ENCODE measurements around the gene SMAD5.

The SMAD5 gene

DNA sequence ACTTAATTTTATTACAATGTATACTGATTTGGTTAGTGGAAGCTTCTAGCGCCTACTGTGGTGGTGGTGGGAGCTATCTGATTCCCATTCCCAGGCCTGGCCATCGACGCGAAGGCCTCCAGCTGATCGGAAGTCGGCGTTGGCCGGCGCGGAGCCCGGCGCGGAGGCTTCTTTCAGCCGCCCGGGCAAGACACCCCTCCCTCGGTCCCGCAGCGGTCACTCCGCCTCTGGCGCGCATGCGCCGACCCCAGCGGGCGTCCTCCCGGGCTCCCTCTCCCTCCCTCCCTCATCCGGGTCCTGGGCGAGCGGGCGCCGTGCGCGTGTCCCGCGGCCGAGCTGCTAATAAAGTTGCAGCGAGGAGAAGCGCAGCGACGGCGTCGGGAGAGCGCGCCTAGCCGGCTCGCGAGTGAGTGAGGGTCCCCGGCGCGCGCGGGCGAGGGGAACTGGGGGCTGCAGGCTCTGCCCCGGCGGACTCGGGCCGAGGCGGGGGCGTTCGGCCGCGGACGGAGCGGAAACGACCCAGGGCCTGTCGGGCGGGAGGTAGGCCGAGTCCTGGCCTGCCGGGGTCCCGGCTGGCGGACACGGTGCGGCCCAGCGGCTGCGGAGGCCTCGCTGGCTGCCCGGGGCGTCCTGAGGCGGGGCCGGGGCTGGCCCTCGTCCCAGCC, at the start of gene SMAD5:
SMAD5 (plus strand) TSS at position 289 of the 665 bp plus-strand sequence. CDS start 20,916 bp downstream, outside the sequence.
- DNase-seq, result peak; percentile 98

DNA sequence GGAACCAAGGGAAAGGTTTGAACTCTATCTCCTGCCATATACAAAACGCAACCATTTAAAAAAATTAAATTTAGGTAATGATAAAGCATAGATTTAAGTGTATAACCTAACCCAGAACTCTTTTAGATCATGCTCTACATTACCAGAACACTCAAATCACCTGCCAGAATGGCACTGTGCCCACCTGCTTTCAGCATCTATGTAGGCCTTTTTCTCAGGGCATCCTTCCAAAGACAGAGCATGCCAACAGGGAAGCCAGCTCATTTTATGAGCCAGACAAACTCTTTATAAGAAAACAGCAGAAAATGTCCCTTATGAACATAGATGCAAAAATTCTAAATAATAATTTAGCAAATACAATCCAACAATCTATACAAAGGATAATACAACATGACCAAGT, 47.9 kb upstream of the SMAD5 start:
- no peak for DNase-seq

DNA sequence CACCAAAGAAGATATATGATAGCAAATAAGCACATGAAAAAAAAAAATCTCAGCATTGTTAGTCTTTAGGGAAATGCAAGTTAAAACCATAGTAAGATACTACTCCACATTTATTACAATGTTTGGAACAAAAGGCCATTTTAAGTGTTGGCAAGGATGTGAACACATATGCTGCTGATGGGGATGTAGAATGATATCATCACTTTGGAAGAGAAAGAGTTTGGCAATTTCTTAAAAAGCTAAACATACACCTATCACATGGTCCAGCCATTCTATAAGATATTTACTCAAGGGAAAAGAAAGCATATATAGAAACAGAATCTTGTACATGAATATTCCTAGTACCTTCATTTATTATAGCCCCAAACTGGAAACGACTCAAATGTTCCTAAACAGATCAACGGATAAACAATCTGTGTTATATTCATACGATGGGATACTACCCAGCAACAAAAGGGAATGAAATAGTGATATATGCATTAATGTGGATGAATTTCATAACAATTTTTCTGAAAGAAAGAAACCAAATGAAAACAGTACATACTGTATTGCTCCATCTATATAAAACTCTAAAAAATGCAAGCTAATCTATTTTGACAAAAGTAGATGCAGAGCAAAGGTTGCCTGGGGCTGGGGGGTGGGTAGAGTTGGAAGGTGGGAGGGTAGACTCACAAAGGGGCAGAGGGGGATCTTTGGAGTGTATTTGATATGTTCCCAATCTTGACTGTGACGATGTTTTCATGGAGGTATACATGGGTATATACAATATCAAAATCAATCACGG, 45.7 kb upstream of the SMAD5 start:
- no peak for DNase-seq

DNA sequence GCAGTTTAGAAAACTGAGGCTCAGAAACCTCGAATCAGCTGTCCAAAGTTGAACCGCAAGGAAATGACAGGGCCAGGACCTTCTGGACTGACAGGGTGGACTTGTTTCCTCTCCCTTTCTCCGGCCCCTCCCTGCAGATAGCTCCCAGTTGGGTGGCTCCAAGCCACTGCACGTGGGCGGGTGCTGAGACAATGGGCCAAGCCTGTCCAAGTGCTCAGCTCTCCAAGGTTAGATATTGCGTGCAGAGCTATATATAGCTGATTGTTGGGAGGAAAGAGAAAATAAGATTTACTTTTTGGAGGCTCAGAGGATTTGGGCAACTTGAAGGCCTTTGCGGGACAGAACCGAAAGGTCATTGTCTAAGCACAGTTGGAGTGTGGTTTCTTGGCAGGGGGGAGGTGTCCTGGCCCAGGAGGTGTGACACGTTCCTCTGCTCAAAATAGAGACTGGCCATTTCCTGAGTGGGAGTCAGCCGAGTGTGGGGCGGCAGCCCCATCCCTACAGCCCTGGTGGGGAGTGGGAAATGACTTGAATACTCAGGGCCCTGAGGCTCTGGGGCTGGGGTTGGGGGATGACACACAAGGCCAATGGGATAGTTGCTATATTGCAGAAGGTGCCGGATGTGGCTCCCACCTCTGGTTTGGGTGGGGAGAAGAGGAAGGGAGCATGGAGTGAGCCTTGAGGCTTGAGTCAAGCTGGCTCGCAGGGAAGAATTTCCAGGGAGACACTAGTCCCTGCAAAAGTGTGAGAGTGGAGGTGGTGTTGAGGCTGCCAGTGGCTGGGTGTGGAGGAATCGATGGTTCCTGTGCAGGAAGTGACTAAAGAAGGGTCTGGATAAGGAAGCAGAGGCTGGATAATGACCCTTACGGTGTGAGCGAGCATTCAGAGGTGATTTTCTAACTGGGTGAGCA, 44.4 kb upstream of the SMAD5 start:
- DNase-seq, result no peak

DNA sequence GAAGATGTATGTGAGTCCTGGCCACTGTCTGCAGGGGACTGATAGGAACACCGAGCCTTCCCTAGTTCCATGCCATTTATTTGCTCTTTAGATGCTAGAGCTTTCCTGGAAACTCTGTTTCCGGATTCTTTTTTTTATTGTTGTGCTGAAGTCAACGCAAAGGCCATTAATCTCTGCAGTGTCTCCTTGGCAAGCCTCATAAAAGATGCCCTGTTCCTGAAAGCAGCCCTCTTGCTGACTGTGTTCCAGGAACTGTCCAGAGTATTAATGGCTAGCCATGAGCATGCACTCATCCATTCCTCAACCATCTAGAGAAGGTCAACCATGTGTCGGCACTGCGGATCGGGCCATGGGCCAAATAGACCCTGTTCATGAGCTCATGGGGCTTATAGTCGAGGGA, 42.9 kb upstream of the SMAD5 start:
- no peak for DNase-seq

DNA sequence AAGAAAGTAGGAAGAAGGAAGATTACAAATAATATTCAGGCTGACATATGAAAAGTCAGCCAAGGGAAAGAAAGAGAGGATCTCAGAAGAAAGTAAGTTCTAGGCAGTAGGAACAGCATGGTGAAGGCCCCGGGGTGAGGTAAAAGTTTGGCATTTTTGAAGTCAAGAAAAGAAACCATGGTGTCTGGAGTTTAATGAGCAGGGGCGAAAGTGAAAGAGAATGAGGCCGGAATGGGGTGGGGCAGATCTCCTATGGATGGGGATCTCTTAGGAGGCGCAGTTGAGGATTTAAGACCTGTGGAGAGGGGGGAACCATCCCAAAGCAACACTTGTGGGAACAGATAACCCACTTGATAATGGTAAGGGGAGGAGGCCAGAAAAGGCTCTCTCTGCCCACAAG, 42.3 kb upstream of the SMAD5 start:
- DNase-seq, result no peak

DNA sequence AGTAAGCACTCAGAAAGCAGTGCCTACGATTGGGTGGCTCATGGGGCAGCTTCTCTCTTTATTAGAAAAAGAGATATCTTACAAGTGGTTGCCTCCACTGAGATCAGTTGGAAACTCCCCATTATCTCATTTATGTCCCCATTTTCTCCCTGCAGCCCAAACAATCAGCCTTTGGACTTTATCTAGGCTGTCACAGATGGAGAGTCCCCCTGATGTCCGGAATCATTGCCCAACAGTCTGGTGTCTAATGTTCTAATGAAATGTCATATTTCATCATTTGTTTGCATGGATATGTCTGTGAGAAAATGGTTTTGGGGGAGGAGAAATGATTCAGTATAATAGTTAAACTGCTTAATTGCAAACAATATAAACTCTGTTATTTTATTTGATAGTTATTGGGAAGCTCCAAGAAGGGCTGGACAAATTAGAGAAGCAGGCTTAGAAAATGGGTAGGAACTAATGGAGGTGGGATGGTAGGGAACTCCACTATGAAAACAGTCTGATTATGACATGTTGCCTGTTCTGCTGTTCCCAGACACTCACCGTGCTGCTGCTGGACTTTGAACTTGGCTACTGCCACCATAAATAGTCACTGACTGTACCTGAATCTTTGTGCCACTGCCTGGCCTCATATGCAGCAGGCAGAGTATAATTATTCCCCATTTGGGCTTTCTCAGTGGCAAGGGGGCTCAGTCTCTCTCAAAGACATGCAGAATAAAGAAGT, 38.3 kb upstream of the SMAD5 start:
- peak; percentile 58 for DNase-seq

DNA sequence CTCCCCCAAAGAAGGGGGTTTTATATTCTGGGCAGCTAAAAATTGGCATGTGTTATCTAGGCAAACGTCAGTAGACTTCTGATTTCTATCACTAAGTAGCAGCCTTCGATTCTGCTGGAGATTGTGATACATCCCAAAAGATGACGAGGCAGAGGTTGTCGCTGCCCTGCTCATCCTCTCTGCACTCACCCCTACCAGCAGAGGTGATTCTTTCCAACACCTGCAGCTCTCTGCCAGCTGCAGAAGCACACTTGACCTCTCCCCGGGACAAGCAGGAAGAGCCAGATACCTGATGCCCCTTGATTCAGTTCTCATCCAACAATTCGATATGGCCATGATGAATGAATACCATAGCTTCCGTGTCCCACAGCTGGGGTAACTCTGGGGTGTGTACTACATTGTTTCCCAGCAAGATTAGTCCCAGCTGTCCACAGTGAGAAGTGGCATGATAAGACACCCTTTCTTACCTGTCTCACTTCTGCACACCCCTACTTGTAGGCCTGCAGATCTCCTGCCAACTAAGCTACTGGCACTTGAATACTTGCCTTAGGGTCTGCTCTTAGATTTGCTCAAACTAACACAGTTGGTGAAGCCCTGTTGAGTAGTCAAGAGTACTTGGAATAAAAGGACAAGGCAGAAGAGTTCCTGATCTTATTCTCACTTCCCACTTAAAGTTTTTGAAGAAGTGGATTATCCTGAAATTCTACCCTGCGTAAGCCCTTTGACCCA, 37.6 kb upstream of the SMAD5 start:
- DNase-seq, result no peak

DNA sequence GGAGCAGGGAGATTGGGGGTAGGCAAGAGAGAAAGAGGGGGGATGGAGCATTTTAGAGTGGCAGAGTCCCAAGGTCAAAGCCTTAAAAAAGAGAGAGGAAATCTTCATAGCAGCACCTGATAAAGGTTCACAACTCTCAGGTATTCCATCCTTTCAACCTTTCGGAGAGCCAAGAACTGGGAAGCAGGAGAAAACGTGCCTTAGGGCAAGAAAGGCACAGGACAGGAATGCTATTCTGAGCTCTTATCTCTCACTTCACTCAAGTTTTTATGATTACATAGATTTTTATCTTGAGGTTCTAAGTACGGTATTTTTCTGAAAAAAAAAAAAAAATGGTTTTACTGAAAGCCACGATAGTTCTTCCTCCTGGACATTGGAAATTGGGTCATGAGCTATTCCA, 34.5 kb upstream of the SMAD5 start:
- no peak for DNase-seq

DNA sequence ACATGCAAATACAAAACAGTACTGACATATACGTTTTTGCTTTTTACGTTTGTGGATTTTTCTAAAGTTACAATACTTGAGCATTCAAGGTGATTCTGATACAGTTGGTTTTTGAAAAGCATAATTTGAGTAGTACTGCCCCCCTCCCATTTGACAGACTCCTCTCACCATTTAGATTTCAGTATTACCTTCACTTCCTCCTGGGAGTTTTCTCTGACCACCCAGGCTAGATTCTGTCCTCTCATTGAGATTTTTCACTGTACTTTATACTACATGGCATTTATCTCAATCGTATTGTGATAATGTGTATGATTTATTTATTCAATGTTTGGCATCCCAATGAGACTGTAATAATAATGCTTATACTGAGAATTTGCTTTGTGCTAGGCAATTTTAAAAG, 32.8 kb upstream of the SMAD5 start:
- no peak for DNase-seq

DNA sequence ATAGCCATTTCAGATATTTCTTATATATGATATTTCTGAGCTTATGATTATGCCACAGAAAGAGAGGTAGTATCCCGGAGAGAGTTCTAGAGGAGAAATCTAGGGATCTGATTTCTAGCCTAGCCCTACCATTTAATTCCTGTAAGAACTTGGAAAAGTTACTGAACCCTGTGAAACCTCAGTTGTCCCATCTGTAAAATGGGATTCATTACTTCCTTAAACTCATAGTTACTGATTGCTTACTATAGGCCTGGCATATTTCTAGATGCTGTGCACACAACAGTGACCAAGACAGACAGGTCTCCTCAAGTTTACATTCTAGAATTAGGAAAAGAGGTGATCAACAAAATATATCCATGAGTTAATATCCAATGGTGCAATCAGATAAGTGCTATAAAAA, 30.8 kb upstream of the SMAD5 start:
- no peak for DNase-seq

DNA sequence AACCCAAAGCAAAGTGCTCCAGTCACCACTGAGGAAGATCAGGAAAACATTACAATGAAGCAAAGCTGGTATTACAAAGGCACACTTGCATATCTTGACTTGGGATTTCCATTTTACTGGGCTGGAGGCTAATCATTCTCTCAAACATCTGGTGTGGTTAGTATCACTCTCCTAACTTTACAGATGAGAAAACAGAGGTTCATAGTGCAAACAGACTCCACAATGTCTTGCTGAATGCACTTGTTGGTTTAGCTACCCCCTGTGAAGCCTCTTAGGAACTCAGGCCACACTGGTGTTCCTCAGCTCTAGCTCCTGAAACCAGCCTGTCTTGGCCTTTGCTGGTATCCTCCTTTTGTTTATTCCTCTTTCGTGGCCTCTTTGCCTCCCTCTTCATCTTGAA, 29.5 kb upstream of the SMAD5 start:
- no peak for DNase-seq

DNA sequence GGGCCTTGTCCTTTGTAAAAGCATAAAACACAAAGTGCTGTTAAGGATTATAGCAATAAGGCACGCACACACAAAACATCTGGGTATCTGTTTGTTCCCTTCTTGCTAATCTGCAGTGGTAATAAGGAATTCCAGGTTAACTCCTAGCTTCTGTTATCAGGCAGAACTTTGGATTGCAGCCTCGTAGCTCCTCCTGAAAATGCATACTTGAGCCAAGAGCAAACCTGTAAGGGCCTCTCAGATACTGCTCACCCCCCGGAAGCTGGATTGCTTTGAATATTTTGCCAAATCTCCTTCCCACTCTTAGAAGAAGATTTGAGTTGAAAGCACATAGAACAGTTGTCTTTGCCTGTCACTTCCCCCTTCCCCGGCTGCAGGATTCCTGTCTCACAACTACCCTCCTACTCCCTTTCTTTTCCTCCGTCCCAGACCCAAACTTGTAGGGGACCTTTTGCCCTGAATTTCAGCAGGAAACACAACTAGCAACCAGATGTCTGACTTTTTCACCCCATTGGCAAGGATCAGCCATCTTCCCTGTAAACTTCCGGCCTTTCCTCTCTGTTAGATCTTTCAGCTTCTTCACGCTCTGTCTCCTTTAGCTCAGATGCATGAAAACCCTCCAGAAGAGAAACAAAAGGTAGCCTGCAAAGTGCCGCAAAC, 28.2 kb upstream of the SMAD5 start:
- DNase-seq, result no peak

DNA sequence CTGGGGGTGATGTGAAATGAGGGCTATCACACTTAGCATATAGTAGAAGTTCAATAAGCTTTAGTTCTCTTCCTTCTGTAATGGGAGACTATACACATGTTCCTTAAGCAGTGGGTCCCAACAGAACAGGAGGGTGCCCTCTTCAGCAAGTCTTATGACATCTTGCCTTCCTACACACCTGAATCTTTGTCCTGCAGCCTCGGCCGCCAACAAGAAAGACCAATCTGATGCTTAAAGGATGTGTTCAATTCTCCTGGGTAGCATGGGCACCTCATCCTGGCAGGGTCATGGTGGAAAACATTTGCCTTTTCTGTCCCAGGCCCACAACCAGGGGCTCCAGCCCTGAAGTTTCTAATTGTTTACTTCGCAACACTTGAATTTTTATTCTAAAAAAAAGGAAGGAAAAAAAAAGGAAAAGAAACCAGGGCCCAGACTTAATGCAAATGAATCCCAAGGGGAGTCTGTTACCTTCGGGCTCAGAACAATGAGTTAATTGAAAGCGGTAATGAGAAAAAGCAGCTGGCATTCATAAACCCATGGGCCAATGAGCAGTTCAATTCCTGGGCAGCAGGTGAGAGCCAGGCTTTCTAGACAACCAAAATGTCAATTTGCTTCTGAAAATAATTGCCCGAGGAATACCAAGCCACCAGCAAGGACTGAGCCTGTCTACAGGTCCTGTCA, 26.2 kb upstream of the SMAD5 start:
- no peak for DNase-seq

DNA sequence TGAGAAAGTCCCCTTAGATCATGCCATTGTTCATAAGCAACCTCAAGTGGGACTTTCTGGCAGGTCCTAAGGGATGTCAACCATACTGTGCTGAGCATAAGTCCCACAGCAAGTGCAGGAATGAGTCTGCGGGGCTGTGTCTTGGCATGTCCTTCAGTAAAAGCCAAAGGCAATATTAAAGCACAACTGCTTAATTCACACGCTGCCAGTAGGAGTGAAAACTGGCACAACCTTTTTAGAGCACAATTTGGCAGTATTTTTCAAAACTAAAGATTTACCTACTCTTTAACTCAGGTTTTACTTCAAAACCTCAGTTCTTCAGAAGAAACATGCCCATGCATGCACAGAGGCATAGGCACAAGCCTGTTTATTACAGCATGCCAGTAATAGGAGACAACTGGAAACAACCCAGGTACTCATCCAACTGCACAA, 24.4 kb upstream of the SMAD5 start:
- no peak for DNase-seq

DNA sequence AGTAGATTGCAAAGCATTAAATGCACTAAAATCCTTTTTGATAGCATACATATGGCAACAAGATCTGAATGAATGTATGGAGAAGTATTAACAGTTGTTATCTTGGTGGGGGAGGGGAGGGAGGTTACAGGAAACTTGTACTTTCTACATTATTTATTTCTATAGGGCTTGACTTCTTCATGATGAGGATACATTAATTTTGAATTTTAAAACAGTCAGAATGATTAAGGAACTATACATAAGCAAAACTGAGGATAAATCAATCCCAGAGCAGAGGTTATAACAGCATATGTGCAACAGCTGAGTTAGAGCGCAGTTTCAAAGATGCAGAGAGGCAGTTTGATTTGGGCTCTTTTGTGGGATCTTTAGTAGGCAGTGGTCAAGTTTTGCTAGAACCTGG, 23.9 kb upstream of the SMAD5 start:
- DNase-seq, result no peak

DNA sequence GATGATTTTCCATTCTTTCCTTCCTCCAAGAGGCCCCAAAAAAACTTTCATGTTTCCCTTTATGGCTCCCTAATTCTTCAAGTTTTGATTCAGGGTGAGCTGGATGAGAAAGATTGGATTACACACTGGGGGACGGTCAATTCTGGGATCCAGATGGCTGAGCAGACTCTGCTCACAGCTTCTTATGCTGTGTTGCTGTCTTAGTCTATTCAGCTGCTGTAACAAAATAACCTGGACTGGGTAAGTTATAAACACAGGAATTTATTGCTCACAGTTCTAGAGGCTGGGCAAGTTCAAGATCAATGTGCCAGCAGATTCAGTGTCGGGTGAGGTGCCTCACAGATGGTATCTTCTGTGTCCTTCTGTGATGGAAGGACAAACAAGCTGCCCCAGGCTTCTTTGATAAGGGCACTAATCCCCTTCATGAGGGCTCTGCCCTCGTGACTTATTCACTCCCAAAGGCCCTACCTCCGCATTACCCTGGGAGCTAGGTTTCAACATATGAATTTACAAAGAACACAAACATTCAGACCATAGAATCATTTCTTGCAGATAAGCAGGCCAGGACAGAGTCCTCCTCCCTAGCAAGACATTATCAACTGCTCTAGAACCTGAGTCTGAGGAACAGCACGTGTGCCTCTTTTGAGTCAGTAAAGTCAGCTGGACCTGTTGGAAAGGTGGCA, 23.1 kb upstream of the SMAD5 start:
- DNase-seq, result no peak

DNA sequence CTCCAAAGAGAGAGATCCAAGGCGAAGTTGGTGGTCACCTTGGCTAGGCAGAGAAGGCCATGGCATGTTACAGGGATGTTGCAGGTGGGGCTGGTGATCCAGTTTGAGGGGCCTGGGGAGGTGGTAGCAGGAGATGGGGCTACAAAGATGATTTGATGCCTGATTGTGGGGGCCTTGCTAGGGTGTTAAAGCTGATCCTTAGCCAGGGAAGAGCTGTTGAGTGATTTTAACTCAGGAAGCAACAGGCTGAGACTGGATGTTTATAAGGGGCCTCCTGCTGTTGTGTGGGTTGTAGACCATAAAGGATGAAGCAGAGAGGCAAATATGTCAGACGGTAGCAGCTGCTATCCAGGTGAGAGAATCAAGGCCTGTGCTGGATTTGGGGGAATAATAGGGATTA, 19.0 kb upstream of the SMAD5 start:
- no peak for DNase-seq

DNA sequence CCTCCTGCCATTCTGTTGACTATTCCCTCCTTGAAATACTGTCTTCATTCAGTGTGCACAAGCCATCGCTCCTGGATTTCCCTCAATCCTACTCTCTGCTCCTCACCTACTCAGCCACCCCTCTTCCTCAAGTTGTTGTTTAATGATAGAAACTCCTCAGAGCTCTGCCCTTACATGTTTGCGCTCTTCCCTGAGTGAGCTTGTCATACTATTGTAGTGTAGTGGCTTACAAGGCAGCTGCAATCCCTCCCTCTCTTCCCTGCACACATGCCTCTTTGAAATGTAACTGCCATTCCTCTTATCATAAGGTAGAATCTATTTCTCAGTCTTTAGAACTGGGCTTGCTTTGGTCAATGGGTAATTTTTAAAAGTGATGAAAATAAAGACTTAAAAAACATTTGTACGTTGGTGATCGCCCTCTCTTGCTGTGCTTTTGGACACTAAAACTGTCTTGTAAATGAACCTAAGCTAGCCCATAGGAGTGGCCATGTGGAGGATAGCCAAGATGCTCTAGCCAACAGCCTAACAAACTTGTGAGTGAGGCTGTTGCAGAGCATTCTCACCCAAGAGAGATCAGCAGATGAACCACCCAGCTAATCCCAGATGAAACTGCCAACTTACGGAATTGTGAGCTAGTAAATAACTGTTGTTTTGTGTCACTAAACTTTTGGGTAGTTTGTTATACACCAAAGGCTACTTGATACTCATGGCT, 18.1 kb upstream of the SMAD5 start:
- DNase-seq, result no peak

Data from suppressor macrophage treated with lipopolysaccharide for 4 hours (primary cell).